Measurements from ENCODE around the gene UCP3.
"Not testable (repeated sequence)": the region's sequence is repeated elsewhere in the genome, so short reads cannot be mapped to it uniquely, and the experiment has no call there.

UCP3 gene

GRCh38 chr11:74004046-74004695, 4.7 kb downstream of the UCP3 start:
- no peak overlapping the region for H3K4me3 ChIP-seq (ENCODE audit: low read length)
- DNase-seq (ENCODE audit: low read depth, low spot score), result no peak

- no peak overlapping the region for H3K4me3 ChIP-seq (ENCODE audit: low read length)
- no peak for DNase-seq (ENCODE audit: low read depth, low spot score)
Observed at GRCh38 chr11:74002832-74003231, 6.1 kb downstream of the UCP3 start.

- DNase-seq (ENCODE audit: low read depth, low spot score), result no peak
- no peak overlapping the region for H3K4me3 ChIP-seq (ENCODE audit: low read length)
Observed at GRCh38 chr11:74001822-74002286, 7.0 kb downstream of the UCP3 start.

- DNase-seq (ENCODE audit: low read depth, low spot score), result no peak
- H3K4me3 ChIP-seq (ENCODE audit: low read length), result no peak overlapping the region
Observed at GRCh38 chr11:74000307-74001133, 8.4 kb downstream of the UCP3 start.

GRCh38 chr11:73999581-74000306, 9.1 kb downstream of the UCP3 start:
- no peak overlapping the region for H3K4me3 ChIP-seq (ENCODE audit: low read length)
- no peak for DNase-seq (ENCODE audit: low read depth, low spot score)

- no peak overlapping the region for H3K4me3 ChIP-seq (ENCODE audit: low read length)
- DNase-seq (ENCODE audit: low read depth, low spot score), result no peak
Observed at GRCh38 chr11:73998846-73999575, 9.9 kb downstream of the UCP3 start.

- no peak for DNase-seq (ENCODE audit: low read depth, low spot score)
- no peak overlapping the region for H3K4me3 ChIP-seq (ENCODE audit: low read length)
Observed at GRCh38 chr11:73997120-73997770, 11.6 kb downstream of the UCP3 start.

- H3K4me3 ChIP-seq (ENCODE audit: low read length), result no peak overlapping the region
- DNase-seq (ENCODE audit: low read depth, low spot score), result no peak
Observed at GRCh38 chr11:73996161-73996747, 12.6 kb downstream of the UCP3 start.

GRCh38 chr11:73995731-73996130, 13.2 kb downstream of the UCP3 start:
- peak; percentile 73 for DNase-seq (ENCODE audit: low read depth, low spot score)
- H3K4me3 ChIP-seq (ENCODE audit: low read length), result no peak overlapping the region

GRCh38 chr11:73995247-73995646, 13.6 kb downstream of the UCP3 start:
- H3K4me3 ChIP-seq (ENCODE audit: low read length), result no peak overlapping the region
- peak; percentile 69 for DNase-seq (ENCODE audit: low read depth, low spot score)

GRCh38 chr11:73991471-73992006, 17.3 kb downstream of the UCP3 start:
- H3K4me3 ChIP-seq (ENCODE audit: low read length), result no peak overlapping the region
- no peak for DNase-seq (ENCODE audit: low read depth, low spot score)

GRCh38 chr11:73990730-73991129, 18.2 kb downstream of the UCP3 start:
- DNase-seq (ENCODE audit: low read depth, low spot score), result no peak
- no peak overlapping the region for H3K4me3 ChIP-seq (ENCODE audit: low read length)

GRCh38 chr11:73989156-73989555, 19.7 kb downstream of the UCP3 start:
- DNase-seq (ENCODE audit: low read depth, low spot score), result no peak

GRCh38 chr11:73988227-73988626, 20.7 kb downstream of the UCP3 start:
- DNase-seq (ENCODE audit: low read depth, low spot score), result no peak
- H3K4me3 ChIP-seq (ENCODE audit: low read length), result no peak overlapping the region

More at GRCh38 chr11:73989156-73989555, 19.7 kb downstream of the UCP3 start:
- no peak overlapping the region for H3K4me3 ChIP-seq (ENCODE audit: low read length)

- not testable (repeated sequence) for H3K4me3 ChIP-seq (ENCODE audit: low read length); DNase-seq (ENCODE audit: low read depth, low spot score)
Observed at GRCh38 chr11:73985661-73986060, 23.2 kb downstream of the UCP3 start.

GRCh38 chr11:73983741-73984538, 24.9 kb downstream of the UCP3 start:
- DNase-seq (ENCODE audit: low read depth, low spot score), result no peak
- H3K4me3 ChIP-seq (ENCODE audit: low read length), result peak overlapping the region; percentile 86

GRCh38 chr11:73982990-73983740, 25.7 kb downstream of the UCP3 start:
- H3K4me3 ChIP-seq (ENCODE audit: low read length), result peak overlapping the region; percentile 86
- DNase-seq (ENCODE audit: low read depth, low spot score), result peak; percentile 95

Data from Jurkat, Clone E6-1 (cell line).